ENCODE results near the gene MMD2.

The MMD2 gene

GRCh38 chr7:4943297-4943696 is 15.7 kb downstream of the MMD2 start:
- TF ChIP-seq NFIC (IDR thresholded peaks at IDR 0.05) (no peak), FOXM1 (IDR thresholded peaks at IDR 0.05; ENCODE audit: borderline replicate concordance, low read depth) (no peak), TAF1 (IDR thresholded peaks at IDR 0.05; ENCODE audit: low read depth) (no peak), ZBTB7A (IDR thresholded peaks at IDR 0.05; ENCODE audit: low read depth) (no peak), TEAD4 (IDR thresholded peaks at IDR 0.05) (no peak), REST (IDR thresholded peaks at IDR 0.05; ENCODE audit: low read depth) (no peak), CEBPB (IDR thresholded peaks at IDR 0.05) (no peak), RAD21 (IDR thresholded peaks at IDR 0.05; ENCODE audit: low read depth) (no peak), TCF12 (IDR thresholded peaks at IDR 0.05; ENCODE audit: low read depth) (no peak), YY1 (IDR thresholded peaks at IDR 0.05; ENCODE audit: low read depth) (no peak), EP300 (IDR thresholded peaks at IDR 0.05; ENCODE audit: borderline replicate concordance) (no peak), CREB1 (IDR thresholded peaks at IDR 0.05; ENCODE audit: low read depth) (no peak), EGR1 (IDR thresholded peaks at IDR 0.05) (no peak)
- TF ChIP-seq, protein P1, sequence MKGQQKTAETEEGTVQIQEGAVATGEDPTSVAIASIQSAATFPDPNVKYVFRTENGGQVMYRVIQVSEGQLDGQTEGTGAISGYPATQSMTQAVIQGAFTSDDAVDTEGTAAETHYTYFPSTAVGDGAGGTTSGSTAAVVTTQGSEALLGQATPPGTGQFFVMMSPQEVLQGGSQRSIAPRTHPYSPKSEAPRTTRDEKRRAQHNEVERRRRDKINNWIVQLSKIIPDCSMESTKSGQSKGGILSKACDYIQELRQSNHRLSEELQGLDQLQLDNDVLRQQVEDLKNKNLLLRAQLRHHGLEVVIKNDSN (IDR thresholded peaks at IDR 0.05): no peak
- TF ChIP-seq, protein P2, sequence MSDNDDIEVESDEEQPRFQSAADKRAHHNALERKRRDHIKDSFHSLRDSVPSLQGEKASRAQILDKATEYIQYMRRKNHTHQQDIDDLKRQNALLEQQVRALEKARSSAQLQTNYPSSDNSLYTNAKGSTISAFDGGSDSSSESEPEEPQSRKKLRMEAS (IDR thresholded peaks at IDR 0.05): no peak

GRCh38 chr7:4939971-4940728 is 18.8 kb downstream of the MMD2 start:
- no peak for TF ChIP-seq REST (IDR thresholded peaks at IDR 0.05; ENCODE audit: low read depth)
- TF ChIP-seq YY1 (IDR thresholded peaks at IDR 0.05; ENCODE audit: low read depth): no peak
- TF ChIP-seq TEAD4 (IDR thresholded peaks at IDR 0.05): no peak
- TF ChIP-seq TAF1 (IDR thresholded peaks at IDR 0.05; ENCODE audit: low read depth): no peak
- no peak for TF ChIP-seq CEBPB (IDR thresholded peaks at IDR 0.05)
- TF ChIP-seq, protein P1 (IDR thresholded peaks at IDR 0.05): no peak
- TF ChIP-seq EGR1 (IDR thresholded peaks at IDR 0.05): no peak
- no peak for TF ChIP-seq FOXM1 (IDR thresholded peaks at IDR 0.05; ENCODE audit: borderline replicate concordance, low read depth)
- TF ChIP-seq TCF12 (IDR thresholded peaks at IDR 0.05; ENCODE audit: low read depth): no peak
- no peak for TF ChIP-seq NFIC (IDR thresholded peaks at IDR 0.05)
- TF ChIP-seq, protein P2 (IDR thresholded peaks at IDR 0.05): no peak
- TF ChIP-seq ZBTB7A (IDR thresholded peaks at IDR 0.05; ENCODE audit: low read depth): no peak
- no peak for TF ChIP-seq RAD21 (IDR thresholded peaks at IDR 0.05; ENCODE audit: low read depth)
- no peak for TF ChIP-seq CREB1 (IDR thresholded peaks at IDR 0.05; ENCODE audit: low read depth)

GRCh38 chr7:4937411-4937810 is 21.6 kb downstream of the MMD2 start:
- TF ChIP-seq, protein P1 (IDR thresholded peaks at IDR 0.05): no peak
- TF ChIP-seq CEBPB (IDR thresholded peaks at IDR 0.05) (no peak), TAF1 (IDR thresholded peaks at IDR 0.05; ENCODE audit: low read depth) (no peak)
- TF ChIP-seq, protein P2 (IDR thresholded peaks at IDR 0.05): no peak

GRCh38 chr7:4934419-4935025 is 24.5 kb downstream of the MMD2 start:
- no peak for TF ChIP-seq EP300 (IDR thresholded peaks at IDR 0.05; ENCODE audit: borderline replicate concordance)
- no peak for TF ChIP-seq TAF1 (IDR thresholded peaks at IDR 0.05; ENCODE audit: low read depth)
- TF ChIP-seq RAD21 (IDR thresholded peaks at IDR 0.05; ENCODE audit: low read depth): no peak
- no peak for TF ChIP-seq CREB1 (IDR thresholded peaks at IDR 0.05; ENCODE audit: low read depth)
- TF ChIP-seq YY1 (IDR thresholded peaks at IDR 0.05; ENCODE audit: low read depth): no peak
- TF ChIP-seq REST (IDR thresholded peaks at IDR 0.05; ENCODE audit: low read depth): no peak
